ENCODE measurements around the gene RHOF. TPM values are rescaled to one million over a fixed set of nuclear protein-coding genes. Genes with fewer than 3 reads are reported as not detected.

Gene RHOF
- total and polyA plus RNA-seq, 2 of the 13 experiments (the other 11 are each of a cell fraction or from before 2014, with no cell fraction given) = 14.6 to 32.2 TPM

- TF ChIP-seq ZNF607 (CRISPR knock-in tag; IDR thresholded peaks at IDR 0.05; ENCODE audit: borderline replicate concordance) (peak; percentile 43; the same call in 1 of the 2 replicates), ZNF562 (CRISPR knock-in tag; IDR thresholded peaks at IDR 0.05; ENCODE audit: borderline replicate concordance) (no peak), ZBTB4 (CRISPR knock-in tag; IDR thresholded peaks at IDR 0.05; ENCODE audit: borderline replicate concordance) (0 out of 2 replicates have a peak, but pooled peaks have one; percentile 54), GLI4 (CRISPR knock-in tag; IDR thresholded peaks at IDR 0.05; ENCODE audit: borderline replicate concordance) (no peak; the same call in 1 of the 2 replicates), SP4 (CRISPR knock-in tag; IDR thresholded peaks at IDR 0.05) (no peak), TCF12 (IDR thresholded peaks at IDR 0.05) (no peak), TCF12 (CRISPR knock-in tag; IDR thresholded peaks at IDR 0.05) (no peak), NFKB2 (CRISPR knock-in tag; IDR thresholded peaks at IDR 0.05; ENCODE audit: borderline replicate concordance) (peak; percentile 34; the same call in 1 of the 2 replicates), ZSCAN31 (CRISPR knock-in tag; IDR thresholded peaks at IDR 0.05; ENCODE audit: low read depth) (peak; percentile 62; the same call in 1 of the 2 replicates), ZNF788 (CRISPR knock-in tag; IDR thresholded peaks at IDR 0.05; ENCODE audit: borderline replicate concordance) (no peak; the same call in 1 of the 2 replicates), CENPT (CRISPR knock-in tag; IDR thresholded peaks at IDR 0.05; ENCODE audit: low read depth) (0 out of 2 replicates have a peak, but pooled peaks have one; percentile 72), RXRA (CRISPR knock-in tag; IDR thresholded peaks at IDR 0.05) (0 out of 2 replicates have a peak, but pooled peaks have one; percentile 48), ATF2 (CRISPR knock-in tag; IDR thresholded peaks at IDR 0.05) (0 out of 2 replicates have a peak, but pooled peaks have one; percentile 33)
- TF ChIP-seq, protein P1, sequence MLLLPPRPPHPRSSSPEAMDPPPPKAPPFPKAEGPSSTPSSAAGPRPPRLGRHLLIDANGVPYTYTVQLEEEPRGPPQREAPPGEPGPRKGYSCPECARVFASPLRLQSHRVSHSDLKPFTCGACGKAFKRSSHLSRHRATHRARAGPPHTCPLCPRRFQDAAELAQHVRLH (CRISPR knock-in tag; IDR thresholded peaks at IDR 0.05; ENCODE audit: borderline replicate concordance, low read depth) = peak; percentile 32; the same call in 1 of the 2 replicates
- TF ChIP-seq, protein P2, sequence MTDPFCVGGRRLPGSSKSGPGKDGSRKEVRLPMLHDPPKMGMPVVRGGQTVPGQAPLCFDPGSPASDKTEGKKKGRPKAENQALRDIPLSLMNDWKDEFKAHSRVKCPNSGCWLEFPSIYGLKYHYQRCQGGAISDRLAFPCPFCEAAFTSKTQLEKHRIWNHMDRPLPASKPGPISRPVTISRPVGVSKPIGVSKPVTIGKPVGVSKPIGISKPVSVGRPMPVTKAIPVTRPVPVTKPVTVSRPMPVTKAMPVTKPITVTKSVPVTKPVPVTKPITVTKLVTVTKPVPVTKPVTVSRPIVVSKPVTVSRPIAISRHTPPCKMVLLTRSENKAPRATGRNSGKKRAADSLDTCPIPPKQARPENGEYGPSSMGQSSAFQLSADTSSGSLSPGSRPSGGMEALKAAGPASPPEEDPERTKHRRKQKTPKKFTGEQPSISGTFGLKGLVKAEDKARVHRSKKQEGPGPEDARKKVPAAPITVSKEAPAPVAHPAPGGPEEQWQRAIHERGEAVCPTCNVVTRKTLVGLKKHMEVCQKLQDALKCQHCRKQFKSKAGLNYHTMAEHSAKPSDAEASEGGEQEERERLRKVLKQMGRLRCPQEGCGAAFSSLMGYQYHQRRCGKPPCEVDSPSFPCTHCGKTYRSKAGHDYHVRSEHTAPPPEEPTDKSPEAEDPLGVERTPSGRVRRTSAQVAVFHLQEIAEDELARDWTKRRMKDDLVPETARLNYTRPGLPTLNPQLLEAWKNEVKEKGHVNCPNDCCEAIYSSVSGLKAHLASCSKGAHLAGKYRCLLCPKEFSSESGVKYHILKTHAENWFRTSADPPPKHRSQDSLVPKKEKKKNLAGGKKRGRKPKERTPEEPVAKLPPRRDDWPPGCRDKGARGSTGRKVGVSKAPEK (CRISPR knock-in tag; IDR thresholded peaks at IDR 0.05; ENCODE audit: borderline replicate concordance) = peak; percentile 76; the same call in 1 of the 2 replicates
- TF ChIP-seq, protein P3, sequence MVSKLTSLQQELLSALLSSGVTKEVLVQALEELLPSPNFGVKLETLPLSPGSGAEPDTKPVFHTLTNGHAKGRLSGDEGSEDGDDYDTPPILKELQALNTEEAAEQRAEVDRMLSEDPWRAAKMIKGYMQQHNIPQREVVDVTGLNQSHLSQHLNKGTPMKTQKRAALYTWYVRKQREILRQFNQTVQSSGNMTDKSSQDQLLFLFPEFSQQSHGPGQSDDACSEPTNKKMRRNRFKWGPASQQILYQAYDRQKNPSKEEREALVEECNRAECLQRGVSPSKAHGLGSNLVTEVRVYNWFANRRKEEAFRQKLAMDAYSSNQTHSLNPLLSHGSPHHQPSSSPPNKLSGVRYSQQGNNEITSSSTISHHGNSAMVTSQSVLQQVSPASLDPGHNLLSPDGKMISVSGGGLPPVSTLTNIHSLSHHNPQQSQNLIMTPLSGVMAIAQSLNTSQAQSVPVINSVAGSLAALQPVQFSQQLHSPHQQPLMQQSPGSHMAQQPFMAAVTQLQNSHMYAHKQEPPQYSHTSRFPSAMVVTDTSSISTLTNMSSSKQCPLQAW (CRISPR knock-in tag; IDR thresholded peaks at IDR 0.05) = peak; percentile 47
Measured at GRCh38 chr12:121795034-121795968, 1.8 kb upstream of the RHOF start (continued).

Data from HepG2 (cell line).